ENCODE results near the gene ADGRL3.

Gene ADGRL3

DNA sequence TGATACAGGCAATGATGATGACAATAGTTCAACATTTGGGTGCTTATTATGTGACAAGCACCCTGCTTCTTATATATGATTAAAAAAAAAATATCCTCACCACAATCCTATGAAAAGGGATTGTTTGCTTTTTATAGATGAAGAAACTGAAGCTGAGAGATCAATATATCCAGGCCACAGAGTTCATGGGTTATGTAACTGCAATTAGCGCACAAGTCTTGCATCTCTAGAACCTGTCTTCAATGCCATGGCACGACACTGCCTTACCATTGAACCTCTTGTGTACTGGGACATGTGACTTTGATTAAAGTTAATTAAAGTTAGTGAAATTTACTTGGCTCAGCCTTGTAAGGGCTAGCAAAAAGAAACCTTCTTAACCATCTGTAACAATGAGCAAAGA lies 599.7 kb downstream of the ADGRL3 start:
- TF ChIP-seq, protein P1, sequence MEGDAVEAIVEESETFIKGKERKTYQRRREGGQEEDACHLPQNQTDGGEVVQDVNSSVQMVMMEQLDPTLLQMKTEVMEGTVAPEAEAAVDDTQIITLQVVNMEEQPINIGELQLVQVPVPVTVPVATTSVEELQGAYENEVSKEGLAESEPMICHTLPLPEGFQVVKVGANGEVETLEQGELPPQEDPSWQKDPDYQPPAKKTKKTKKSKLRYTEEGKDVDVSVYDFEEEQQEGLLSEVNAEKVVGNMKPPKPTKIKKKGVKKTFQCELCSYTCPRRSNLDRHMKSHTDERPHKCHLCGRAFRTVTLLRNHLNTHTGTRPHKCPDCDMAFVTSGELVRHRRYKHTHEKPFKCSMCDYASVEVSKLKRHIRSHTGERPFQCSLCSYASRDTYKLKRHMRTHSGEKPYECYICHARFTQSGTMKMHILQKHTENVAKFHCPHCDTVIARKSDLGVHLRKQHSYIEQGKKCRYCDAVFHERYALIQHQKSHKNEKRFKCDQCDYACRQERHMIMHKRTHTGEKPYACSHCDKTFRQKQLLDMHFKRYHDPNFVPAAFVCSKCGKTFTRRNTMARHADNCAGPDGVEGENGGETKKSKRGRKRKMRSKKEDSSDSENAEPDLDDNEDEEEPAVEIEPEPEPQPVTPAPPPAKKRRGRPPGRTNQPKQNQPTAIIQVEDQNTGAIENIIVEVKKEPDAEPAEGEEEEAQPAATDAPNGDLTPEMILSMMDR (IDR thresholded peaks at IDR 0.05; ENCODE audit: insufficient read depth, low read depth, low read length, missing control alignments), result no peak
- H3K4me3 ChIP-seq (ENCODE audit: low read depth, low read length), result no peak overlapping the region
- DNase-seq (ENCODE audit: low read depth), result no peak

DNA sequence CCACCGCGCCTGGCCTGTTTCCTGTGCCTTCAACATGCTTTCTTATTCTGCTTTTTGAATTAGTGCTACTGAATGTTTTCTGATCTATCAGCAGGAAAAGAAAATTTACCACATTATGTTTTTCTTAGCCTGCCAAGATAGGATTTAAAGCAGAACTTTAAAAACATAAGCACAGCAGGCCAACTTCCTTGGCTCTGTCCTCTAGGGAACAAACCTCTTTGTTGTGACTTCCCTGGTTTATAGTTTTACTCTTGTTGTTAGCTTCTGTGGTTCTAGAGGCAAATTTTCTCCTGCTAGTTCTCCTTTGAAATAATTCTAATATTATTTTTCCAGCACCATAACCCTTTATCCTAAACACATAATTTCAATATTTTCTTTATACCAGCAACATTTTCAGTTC lies 605.1 kb downstream of the ADGRL3 start:
- TF ChIP-seq, protein P1 (IDR thresholded peaks at IDR 0.05; ENCODE audit: insufficient read depth, low read depth, low read length, missing control alignments), result no peak
- DNase-seq (ENCODE audit: low read depth), result no peak
- H3K4me3 ChIP-seq (ENCODE audit: low read depth, low read length), result no peak overlapping the region

DNA sequence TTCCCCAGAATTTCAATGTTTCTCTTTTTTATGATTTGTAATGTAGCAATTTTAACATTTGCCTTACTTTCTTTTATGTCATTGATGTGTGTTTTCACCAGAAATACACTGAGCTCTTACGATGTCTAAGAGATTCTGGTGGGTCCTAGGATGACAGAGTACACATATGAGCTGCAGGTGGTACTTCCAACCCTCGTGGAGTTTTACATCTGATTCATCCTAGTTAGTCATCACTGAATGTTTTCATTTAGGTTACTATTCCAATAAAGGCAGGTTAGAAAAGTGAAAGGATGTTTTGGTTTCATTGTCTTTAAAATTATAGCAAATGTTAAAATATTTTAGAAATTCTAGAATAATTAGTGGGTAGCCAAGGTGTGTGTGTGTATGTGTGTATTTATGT lies 605.9 kb downstream of the ADGRL3 start:
- DNase-seq (ENCODE audit: low read depth), result no peak
- H3K4me3 ChIP-seq (ENCODE audit: low read depth, low read length), result no peak overlapping the region
- TF ChIP-seq, protein P1 (IDR thresholded peaks at IDR 0.05; ENCODE audit: insufficient read depth, low read depth, low read length, missing control alignments), result no peak

DNA sequence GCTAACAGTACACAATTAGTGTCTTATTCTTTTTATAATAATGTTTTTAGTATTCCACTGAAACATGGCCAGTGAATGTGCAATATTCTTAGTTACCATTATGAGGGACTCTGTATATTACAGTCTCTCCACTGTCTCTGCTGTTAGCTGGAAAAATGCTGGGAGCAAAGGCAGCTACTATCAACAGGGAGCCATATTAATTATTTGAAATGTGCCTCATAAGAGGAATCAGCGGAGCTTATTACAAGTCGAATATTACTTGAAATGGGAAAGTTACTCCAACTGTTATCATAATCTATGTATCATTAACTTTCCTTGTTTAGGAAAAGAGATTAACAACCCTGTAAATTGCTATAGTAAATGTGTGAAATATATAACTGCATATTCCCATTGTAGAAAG lies 612.0 kb downstream of the ADGRL3 start:
- TF ChIP-seq, protein P1 (IDR thresholded peaks at IDR 0.05; ENCODE audit: insufficient read depth, low read depth, low read length, missing control alignments), result no peak
- no peak overlapping the region for H3K4me3 ChIP-seq (ENCODE audit: low read depth, low read length)
- DNase-seq (ENCODE audit: low read depth), result no peak

DNA sequence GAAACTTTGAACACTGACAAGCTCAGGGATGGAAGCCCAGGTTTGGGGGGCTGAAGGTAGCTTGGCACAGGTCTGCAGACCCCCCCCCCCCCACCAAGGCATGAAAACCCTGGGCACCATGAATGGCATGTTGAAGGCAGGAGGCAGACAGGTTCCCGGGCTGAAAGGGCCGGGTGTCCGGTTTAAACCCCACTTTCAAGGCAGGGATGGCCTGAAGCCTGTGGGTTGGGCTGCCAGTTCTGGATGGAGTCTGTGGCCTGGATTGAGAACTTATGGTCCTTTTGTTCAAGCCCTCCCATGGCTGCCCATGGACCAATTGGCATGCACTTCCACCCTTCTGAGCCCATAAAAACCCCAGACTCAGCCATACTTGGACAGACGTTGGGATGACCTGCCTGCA lies 616.9 kb downstream of the ADGRL3 start:
- H3K4me3 ChIP-seq (ENCODE audit: low read depth, low read length), result no peak overlapping the region
- DNase-seq (ENCODE audit: low read depth), result no peak
- TF ChIP-seq, protein P1 (IDR thresholded peaks at IDR 0.05; ENCODE audit: insufficient read depth, low read depth, low read length, missing control alignments), result no peak

DNA sequence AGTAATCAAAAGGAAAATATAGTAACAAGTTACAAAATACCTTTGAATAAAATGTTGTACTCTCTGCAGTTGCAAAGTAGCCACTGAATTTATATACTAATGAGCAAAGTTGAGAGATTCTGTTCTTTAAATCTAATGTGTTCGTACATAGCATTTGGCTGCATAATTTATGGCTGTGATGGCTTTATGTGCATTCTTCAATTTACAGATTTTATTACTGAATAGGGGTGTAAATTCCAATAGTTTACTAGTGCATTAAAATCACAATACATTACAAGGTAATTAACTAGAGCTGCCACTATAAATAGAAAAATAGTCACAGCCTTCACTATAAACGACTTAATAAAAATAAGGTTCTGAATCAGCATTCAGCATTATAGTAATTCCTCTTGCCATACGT lies 620.0 kb downstream of the ADGRL3 start:
- TF ChIP-seq, protein P1 (IDR thresholded peaks at IDR 0.05; ENCODE audit: insufficient read depth, low read depth, low read length, missing control alignments), result no peak
- no peak for DNase-seq (ENCODE audit: low read depth)
- no peak overlapping the region for H3K4me3 ChIP-seq (ENCODE audit: low read depth, low read length)

DNA sequence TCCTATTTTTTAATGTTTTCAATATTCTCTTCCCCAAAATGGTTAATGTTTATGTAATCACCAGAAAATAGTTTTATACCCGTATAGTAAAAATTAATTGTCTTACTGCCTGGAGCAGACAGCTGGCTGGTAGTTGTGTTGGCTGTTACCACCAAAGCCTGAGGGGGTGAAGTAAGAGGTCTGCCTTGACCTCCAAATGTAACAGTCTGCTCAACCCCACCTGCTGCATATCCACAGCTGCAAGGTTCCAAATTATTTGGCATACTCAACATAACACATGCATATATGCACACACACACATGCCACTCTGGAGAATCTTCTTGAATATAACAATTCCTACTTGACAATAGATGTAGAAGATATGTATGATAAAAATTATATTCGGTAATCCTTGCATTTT lies 624.3 kb downstream of the ADGRL3 start:
- TF ChIP-seq, protein P1 (IDR thresholded peaks at IDR 0.05; ENCODE audit: insufficient read depth, low read depth, low read length, missing control alignments), result no peak
- no peak for DNase-seq (ENCODE audit: low read depth)

More for the DNA sequence above, 624.3 kb downstream of the ADGRL3 start:
- H3K4me3 ChIP-seq (ENCODE audit: low read depth, low read length), result no peak overlapping the region
